ENCODE results near the gene PLBD2.

The PLBD2 gene

DNA sequence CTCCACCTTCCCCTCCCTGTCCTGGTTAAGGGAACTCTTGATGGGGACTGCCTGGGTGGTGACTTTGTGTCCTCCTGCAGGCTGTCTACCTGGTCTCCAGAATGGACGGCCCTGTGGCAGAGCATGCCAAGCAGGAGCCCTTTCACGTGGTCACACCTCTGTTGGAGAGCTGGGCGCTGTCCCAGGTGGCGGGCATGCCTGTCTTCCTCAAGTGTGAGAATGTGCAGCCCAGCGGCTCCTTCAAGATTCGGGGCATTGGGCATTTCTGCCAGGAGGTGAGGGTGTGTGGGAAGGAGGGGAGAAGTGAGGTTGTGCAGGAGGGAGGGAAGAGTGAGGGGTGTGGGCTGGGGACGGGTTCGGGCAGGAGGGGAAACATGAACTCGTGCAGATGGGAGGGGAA is 69.5 kb downstream of the PLBD2 start:
- H3K4me3 ChIP-seq (ENCODE audit: low read depth, low read length): no peak overlapping the region
- DNase-seq: no peak
- TF ChIP-seq, protein P1, sequence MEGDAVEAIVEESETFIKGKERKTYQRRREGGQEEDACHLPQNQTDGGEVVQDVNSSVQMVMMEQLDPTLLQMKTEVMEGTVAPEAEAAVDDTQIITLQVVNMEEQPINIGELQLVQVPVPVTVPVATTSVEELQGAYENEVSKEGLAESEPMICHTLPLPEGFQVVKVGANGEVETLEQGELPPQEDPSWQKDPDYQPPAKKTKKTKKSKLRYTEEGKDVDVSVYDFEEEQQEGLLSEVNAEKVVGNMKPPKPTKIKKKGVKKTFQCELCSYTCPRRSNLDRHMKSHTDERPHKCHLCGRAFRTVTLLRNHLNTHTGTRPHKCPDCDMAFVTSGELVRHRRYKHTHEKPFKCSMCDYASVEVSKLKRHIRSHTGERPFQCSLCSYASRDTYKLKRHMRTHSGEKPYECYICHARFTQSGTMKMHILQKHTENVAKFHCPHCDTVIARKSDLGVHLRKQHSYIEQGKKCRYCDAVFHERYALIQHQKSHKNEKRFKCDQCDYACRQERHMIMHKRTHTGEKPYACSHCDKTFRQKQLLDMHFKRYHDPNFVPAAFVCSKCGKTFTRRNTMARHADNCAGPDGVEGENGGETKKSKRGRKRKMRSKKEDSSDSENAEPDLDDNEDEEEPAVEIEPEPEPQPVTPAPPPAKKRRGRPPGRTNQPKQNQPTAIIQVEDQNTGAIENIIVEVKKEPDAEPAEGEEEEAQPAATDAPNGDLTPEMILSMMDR (IDR thresholded peaks at IDR 0.05; ENCODE audit: low read depth, low read length): no peak
- H3K27me3 ChIP-seq (ENCODE audit: insufficient read depth, low read depth, severe bottlenecking): no peaks in the 10 kb centered on the region
- H3K9me3 ChIP-seq (ENCODE audit: severe bottlenecking): no peaks in the 10 kb centered on the region
- no peak overlapping the region for H3K27ac ChIP-seq
- no peaks in the 10 kb centered on the region; the same call in 1 of the 2 replicates for H3K36me3 ChIP-seq

DNA sequence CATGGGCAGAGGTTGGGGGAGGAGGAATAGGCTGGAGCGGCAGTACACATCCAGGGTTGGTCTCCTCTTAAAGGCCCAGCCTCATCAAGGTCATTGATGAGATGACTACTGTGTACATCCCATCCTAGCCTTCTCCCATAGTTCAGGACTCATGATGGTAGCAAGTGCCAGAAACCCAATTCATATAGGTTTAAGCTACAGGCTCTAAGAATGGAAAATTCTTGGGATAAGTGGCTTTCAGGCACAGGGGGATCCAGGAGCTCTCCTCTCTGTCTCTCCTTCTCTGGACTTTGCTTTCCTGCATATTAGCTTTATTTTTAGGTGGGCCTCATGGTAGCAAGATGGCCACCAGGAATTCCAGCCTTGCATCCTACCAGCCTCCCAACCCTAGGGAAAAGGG is 70.1 kb downstream of the PLBD2 start:
- TF ChIP-seq, protein P1 (IDR thresholded peaks at IDR 0.05; ENCODE audit: low read depth, low read length): no peak
- H3K9me3 ChIP-seq (ENCODE audit: severe bottlenecking): no peaks in the 10 kb centered on the region
- no peak for DNase-seq
- no peaks in the 10 kb centered on the region; the same call in 1 of the 2 replicates for H3K36me3 ChIP-seq
- no peak overlapping the region for H3K4me3 ChIP-seq (ENCODE audit: low read depth, low read length)
- no peak overlapping the region for H3K27ac ChIP-seq
- no peaks in the 10 kb centered on the region for H3K27me3 ChIP-seq (ENCODE audit: insufficient read depth, low read depth, severe bottlenecking)

DNA sequence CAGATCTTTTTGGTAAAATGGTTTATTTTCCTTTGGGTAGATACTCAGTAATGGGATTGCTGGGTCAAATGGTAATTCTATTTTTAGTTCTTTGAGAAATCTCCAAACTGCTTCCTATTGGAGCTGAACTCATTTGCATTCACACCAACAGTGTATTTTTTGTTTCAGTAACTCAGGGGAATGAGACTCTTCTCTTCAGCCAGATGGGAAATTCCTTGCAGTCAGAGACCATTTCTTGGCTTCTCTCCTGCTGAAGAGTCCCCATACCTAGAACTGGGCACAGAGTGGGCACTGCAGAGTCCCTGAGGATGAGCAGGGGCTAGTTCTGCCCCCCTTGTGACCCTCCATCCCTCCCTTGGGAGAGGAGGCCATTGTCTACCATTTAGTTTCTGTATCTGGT is 74.6 kb downstream of the PLBD2 start:
- no peaks in the 10 kb centered on the region for H3K9me3 ChIP-seq (ENCODE audit: severe bottlenecking)
- no peak overlapping the region for H3K27ac ChIP-seq
- H3K27me3 ChIP-seq (ENCODE audit: insufficient read depth, low read depth, severe bottlenecking): no peaks in the 10 kb centered on the region
- H3K4me3 ChIP-seq (ENCODE audit: low read depth, low read length): no peak overlapping the region
- TF ChIP-seq, protein P1 (IDR thresholded peaks at IDR 0.05; ENCODE audit: low read depth, low read length): no peak
- no peaks in the 10 kb centered on the region for H3K36me3 ChIP-seq
- no peak for DNase-seq

DNA sequence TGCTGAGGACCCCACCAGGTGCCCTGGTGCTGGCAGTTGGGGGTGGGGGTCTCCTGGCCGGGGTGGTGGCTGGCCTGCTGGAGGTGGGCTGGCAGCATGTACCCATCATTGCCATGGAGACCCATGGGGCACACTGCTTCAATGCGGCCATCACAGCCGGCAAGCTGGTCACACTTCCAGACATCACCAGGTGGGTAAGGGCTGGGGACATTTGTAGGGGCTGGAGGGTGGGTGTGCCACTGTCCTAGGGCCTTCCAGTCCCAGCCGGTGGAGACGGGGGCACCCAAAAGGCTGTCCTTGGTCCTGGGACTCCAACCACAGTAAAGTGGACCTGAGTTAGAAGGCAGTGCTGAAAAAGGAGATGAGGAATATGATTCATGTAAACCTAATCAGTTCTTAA is 77.0 kb downstream of the PLBD2 start:
- no peak overlapping the region for H3K27ac ChIP-seq
- H3K27me3 ChIP-seq (ENCODE audit: insufficient read depth, low read depth, severe bottlenecking): no peaks in the 10 kb centered on the region
- H3K36me3 ChIP-seq: no peaks in the 10 kb centered on the region
- DNase-seq: no peak
- H3K9me3 ChIP-seq (ENCODE audit: severe bottlenecking): no peaks in the 10 kb centered on the region
- no peak overlapping the region for H3K4me3 ChIP-seq (ENCODE audit: low read depth, low read length)
- TF ChIP-seq, protein P1 (IDR thresholded peaks at IDR 0.05; ENCODE audit: low read depth, low read length): no peak

DNA sequence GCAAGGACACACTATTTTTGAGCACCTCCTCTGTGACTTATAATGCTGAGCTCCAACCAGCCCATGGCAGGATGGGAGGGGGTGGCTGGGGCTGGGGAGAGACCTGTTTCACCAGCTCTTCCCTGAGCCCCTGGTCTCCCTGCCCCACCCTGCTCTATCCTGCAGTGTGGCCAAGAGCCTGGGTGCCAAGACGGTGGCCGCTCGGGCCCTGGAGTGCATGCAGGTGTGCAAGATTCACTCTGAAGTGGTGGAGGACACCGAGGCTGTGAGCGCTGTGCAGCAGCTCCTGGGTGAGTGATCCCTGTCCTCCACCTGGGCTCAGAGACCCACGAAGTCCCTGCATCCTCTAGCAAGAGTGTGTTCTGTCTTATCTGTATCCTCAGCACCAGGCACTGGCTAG is 78.2 kb downstream of the PLBD2 start:
- DNase-seq: no peak
- Histone ChIP-seq H3K4me3 (ENCODE audit: low read depth, low read length) (no peak overlapping the region), H3K27me3 (ENCODE audit: insufficient read depth, low read depth, severe bottlenecking) (no peaks in the 10 kb centered on the region), H3K27ac (no peak overlapping the region), H3K36me3 (no peaks in the 10 kb centered on the region), H3K9me3 (ENCODE audit: severe bottlenecking) (no peaks in the 10 kb centered on the region)
- TF ChIP-seq, protein P1 (IDR thresholded peaks at IDR 0.05; ENCODE audit: low read depth, low read length): no peak

DNA sequence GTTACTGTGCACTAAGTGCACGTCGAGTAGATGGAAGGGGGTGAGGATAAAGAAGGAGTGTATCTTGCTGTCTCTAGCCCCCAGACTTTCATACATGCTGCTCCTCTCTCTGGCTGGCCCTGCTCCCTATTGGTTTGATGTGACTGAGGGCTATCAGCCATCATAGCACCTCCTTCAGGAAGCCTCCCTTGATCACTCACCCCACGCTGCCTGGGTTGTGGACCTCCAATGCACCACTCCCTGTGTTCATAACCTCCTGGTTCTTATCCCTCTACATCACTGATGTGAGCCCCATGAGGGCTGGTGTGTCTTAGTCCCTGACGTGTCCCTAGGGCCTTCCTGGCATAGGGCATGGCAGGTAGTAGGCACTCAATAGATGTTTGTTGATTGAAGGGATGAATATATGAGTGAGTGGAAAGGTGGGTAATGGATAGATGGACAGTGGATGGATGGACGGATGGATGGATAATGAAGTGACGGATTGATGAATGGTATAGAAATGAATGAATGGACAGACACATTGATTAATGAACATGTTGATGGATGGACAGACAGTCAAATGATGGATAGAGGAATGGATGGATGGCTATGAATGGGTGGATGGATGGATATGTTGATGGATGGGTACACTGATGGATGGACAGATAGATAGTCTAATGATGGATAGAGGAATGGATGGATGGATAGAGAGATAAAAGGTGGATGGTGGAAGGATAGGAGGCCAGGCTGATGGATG is 78.8 kb downstream of the PLBD2 start:
- DNase-seq: no peak
- Histone ChIP-seq H3K27ac (no peak overlapping the region), H3K9me3 (ENCODE audit: severe bottlenecking) (no peaks in the 10 kb centered on the region), H3K4me3 (ENCODE audit: low read depth, low read length) (no peak overlapping the region), H3K36me3 (no peaks in the 10 kb centered on the region), H3K27me3 (ENCODE audit: insufficient read depth, low read depth, severe bottlenecking) (no peaks in the 10 kb centered on the region)
- TF ChIP-seq, protein P1 (IDR thresholded peaks at IDR 0.05; ENCODE audit: low read depth, low read length): no peak

Measured in WERI-Rb-1 (cell line).